AG04449 (cell line): ENCODE data around the gene CDH22.

ENCODE experiments used
- CTCF ChIA-PET: fragments of 350-600 bp; formaldehyde crosslinking; extraction: SDS; loops from one replicate; lab custom pipeline; 2021; ENCODE audit warnings: antibody characterized with exemption; lab: Yijun Ruan, JAX
- POLR2A ChIA-PET: fragments of 400-600, 350-600 bp; formaldehyde crosslinking; extraction: SDS; loops from one replicate; lab custom pipeline; 2020; ENCODE audit warnings: antibody characterized with exemption, inconsistent platforms; lab: Yijun Ruan, JAX
- DNase-seq: peaks from one replicate; pipeline ENCODE4 v3.0.0-alpha.2; 2010; ENCODE audit warnings: low read depth, low spot score
- H3K4me3 ChIP-seq: 2 replicates; pipeline ENCODE4 v1.5.1; 2011; ENCODE audit warnings: low read depth, mild to moderate bottlenecking, control low read depth, low read length
- TF ChIP-seq, protein P1 (sequence below): IDR thresholded peaks from one replicate; pipeline ENCODE4 v1.5.1; 2011; ENCODE audit warnings: mild to moderate bottlenecking, moderate library complexity, low read length, control low read depth, inconsistent platforms; ENCODE audit not compliant: insufficient read depth; ENCODE audit errors: missing control alignments

The CDH22 gene

GRCh38 chr20:46257887-46258286, 50.4 kb downstream of the CDH22 start:
- TF ChIP-seq, protein P1, sequence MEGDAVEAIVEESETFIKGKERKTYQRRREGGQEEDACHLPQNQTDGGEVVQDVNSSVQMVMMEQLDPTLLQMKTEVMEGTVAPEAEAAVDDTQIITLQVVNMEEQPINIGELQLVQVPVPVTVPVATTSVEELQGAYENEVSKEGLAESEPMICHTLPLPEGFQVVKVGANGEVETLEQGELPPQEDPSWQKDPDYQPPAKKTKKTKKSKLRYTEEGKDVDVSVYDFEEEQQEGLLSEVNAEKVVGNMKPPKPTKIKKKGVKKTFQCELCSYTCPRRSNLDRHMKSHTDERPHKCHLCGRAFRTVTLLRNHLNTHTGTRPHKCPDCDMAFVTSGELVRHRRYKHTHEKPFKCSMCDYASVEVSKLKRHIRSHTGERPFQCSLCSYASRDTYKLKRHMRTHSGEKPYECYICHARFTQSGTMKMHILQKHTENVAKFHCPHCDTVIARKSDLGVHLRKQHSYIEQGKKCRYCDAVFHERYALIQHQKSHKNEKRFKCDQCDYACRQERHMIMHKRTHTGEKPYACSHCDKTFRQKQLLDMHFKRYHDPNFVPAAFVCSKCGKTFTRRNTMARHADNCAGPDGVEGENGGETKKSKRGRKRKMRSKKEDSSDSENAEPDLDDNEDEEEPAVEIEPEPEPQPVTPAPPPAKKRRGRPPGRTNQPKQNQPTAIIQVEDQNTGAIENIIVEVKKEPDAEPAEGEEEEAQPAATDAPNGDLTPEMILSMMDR: no peak
- CTCF ChIA-PET: no interaction called here
- no peak for DNase-seq
- no peak overlapping the region for H3K4me3 ChIP-seq
- POLR2A ChIA-PET: no interaction called here

- ChIA-PET POLR2A (no interaction called here), CTCF (no interaction called here)
- no peak for DNase-seq
- TF ChIP-seq, protein P1: no peak
- H3K4me3 ChIP-seq: no peak overlapping the region
Measured at GRCh38 chr20:46256293-46256692, 52.0 kb downstream of the CDH22 start.

DNA sequence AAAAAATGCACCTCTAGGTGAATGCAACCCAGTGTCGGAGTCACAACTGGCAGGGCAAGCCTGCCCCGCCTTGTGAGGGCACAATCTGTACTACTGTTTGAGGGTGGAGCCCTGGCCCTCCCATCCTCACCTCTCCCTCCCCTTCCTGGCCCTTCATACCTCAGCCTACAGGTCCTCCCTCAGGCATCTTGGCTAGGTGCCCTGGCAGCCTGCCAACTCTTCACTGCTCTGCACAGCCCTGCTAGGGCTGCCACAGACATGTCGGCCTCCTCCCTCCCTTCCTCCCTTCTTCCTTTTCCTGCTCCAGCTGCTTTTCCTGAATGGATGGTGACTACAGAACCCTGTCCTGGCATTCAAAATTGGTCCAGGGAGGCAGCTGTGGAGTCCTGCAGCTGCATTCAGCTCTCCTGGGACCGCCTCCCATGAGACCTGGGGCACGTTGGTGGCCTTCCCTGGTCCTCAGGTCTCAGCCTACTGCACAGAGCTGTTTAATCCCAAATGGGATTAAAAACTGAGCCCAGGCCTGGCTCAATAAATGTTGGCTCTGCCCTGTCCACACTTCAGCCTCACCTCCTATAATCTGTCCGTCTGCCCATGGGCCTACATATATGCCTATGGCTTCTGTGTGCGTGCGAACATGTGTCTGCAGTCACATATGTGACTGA, 52.7 kb downstream of the CDH22 start:
- ChIA-PET CTCF (no interaction called here), POLR2A (no interaction called here)
- TF ChIP-seq, protein P1: no peak
- DNase-seq: no peak
- H3K4me3 ChIP-seq: no peak overlapping the region

GRCh38 chr20:46253391-46253790, 54.9 kb downstream of the CDH22 start:
- no peak overlapping the region for H3K4me3 ChIP-seq
- POLR2A ChIA-PET: no interaction called here
- CTCF ChIA-PET: no interaction called here
- DNase-seq: no peak
- TF ChIP-seq, protein P1: no peak

- DNase-seq: no peak
- POLR2A ChIA-PET: no interaction called here
- CTCF ChIA-PET: no interaction called here
- H3K4me3 ChIP-seq: no peak overlapping the region
- TF ChIP-seq, protein P1: no peak
Measured at GRCh38 chr20:46252352-46253091, 55.8 kb downstream of the CDH22 start.

DNA sequence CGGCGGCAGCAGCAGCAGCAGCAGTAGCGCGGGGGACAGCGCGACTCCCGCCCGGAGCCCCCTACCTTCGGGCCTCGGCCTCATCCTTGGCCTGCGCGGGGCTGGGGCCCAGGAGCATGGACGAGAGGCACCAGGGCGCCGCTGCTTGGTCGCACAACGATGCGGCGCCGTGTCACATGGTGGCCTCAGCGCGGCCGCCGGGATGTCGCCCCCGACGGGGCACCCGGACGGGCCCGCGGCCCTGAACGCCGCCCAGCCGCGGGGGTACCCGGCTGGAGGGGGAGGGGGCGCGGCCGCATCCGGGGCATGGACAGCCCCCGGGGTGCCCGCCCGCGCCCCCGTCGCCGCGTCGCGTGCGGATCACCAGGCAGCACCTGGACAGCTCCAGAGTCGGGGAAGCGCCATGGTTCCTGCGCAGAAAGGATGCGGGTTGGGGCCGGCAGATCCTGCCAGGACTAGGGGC, 57.1 kb downstream of the CDH22 start:
- TF ChIP-seq, protein P1: no peak
- POLR2A ChIA-PET: no interaction called here
- H3K4me3 ChIP-seq: no peak overlapping the region
- CTCF ChIA-PET: no interaction called here
- no peak for DNase-seq
